BJ (cell line): Measurements from ENCODE around the gene FABP6. TPM values are rescaled to one million over a fixed set of nuclear protein-coding genes. Genes with fewer than 3 reads are reported as not detected.

Experiments
- CTCF ChIA-PET: fragments of 350-600 bp; formaldehyde crosslinking; extraction: SDS; loops from one replicate; lab custom pipeline; 2021; ENCODE audit warnings: antibody characterized with exemption, inconsistent platforms; lab: Yijun Ruan, JAX
- POLR2A ChIA-PET: fragments of 300-600 bp; sonication (Branson Sonifier 250); formaldehyde crosslinking; extraction: SDS; loops from one replicate; lab custom pipeline; 2021; ENCODE audit warnings: antibody characterized with exemption; lab: Charles Lee
- DNase-seq: peaks from one replicate; pipeline ENCODE4 v3.0.0-alpha.2; 2011; ENCODE audit warnings: low read depth
- H3K27me3 ChIP-seq: 2 replicates; pipeline ENCODE4 v1.6.0; 2011; ENCODE audit warnings: low read length; ENCODE audit not compliant: control insufficient read depth, insufficient read depth
- H3K36me3 ChIP-seq: 2 replicates; pipeline ENCODE4 v1.5.1; 2011; ENCODE audit warnings: low read length; ENCODE audit not compliant: control insufficient read depth, insufficient read depth
- H3K4me3 ChIP-seq: 2 replicates; pipeline ENCODE4 v1.5.1; 2011; ENCODE audit warnings: low read depth, mild to moderate bottlenecking, control low read depth, low read length
- polyA plus RNA-seq: library from polyadenylated mRNA; depleted of rRNA; stranded (reverse); fragments of >200 nt; gene quantifications from 2 replicates; pipeline ENCODE4 v1.2.3, GENCODE V29; 2011; rRNA removed
- TF ChIP-seq, protein P1 (sequence below): IDR thresholded peaks from 2 replicates; pipeline ENCODE4 v1.5.1; 2011; ENCODE audit warnings: low read depth, mild to moderate bottlenecking, control low read depth, inconsistent platforms, low read length, moderate library complexity; ENCODE audit not compliant: insufficient read depth

The FABP6 gene
- polyA plus RNA-seq, 1 experiment: not detected

DNA sequence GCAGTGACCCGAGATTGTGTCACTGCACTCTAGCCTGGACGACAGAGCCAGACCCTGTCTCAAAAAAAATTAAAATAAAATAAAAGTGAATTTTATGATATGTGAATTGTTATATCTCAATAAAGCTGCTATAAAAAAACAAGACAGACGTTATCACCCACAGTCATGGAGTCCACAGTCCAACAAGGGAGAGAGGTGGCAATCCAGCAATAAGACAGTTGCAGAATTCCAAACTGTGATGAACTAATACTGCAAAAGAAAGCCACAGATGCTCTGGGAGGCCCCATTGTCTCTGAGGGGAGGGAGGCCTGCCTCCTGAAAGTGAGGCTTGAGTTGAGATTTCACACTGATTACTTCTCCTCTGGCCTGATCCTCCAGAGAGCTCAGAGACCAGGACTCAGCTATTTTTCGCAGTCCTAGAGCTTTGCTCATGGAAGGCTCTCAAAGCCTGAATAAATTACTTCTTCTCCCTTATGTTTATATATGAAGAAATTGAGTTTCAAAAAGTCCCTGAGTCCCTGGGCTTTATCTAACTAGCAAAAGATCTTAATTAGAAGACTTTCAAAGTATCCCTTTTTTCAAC lies 55.1 kb downstream of the FABP6 start:
- no peak for DNase-seq
- H3K4me3 ChIP-seq: no peak overlapping the region
- no peaks in the 10 kb centered on the region; the same call in 1 of the 2 replicates for H3K27me3 ChIP-seq
- ChIA-PET POLR2A (no interaction called here), CTCF (interaction anchor here (0.8 to 1.0 kb wide), 2 partner anchors 12 kb away, joined by 3 read pairs; no protein-coding TSS in a partner anchor)
- TF ChIP-seq, protein P1, sequence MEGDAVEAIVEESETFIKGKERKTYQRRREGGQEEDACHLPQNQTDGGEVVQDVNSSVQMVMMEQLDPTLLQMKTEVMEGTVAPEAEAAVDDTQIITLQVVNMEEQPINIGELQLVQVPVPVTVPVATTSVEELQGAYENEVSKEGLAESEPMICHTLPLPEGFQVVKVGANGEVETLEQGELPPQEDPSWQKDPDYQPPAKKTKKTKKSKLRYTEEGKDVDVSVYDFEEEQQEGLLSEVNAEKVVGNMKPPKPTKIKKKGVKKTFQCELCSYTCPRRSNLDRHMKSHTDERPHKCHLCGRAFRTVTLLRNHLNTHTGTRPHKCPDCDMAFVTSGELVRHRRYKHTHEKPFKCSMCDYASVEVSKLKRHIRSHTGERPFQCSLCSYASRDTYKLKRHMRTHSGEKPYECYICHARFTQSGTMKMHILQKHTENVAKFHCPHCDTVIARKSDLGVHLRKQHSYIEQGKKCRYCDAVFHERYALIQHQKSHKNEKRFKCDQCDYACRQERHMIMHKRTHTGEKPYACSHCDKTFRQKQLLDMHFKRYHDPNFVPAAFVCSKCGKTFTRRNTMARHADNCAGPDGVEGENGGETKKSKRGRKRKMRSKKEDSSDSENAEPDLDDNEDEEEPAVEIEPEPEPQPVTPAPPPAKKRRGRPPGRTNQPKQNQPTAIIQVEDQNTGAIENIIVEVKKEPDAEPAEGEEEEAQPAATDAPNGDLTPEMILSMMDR: no peak
- no peaks in the 10 kb centered on the region for H3K36me3 ChIP-seq

DNA sequence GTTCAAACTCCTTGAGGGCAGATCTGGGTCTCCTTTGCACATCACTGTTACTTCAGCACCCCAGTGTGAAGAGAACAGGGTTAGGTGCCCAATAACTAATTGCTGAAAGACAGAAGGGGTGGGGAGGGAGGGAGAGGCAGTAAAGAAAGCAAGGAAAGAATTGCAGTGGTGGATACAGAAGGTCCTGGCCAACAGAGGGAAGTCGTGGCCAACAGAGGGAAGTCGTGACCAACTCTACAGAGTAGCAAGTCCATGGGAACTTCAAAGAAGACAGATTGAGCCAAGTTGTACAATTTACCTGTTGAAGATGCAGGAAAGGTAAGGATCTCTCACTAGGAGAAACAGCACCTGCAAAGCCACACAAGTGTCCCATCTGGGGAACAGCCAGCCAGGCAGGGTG lies 56.0 kb downstream of the FABP6 start:
- POLR2A ChIA-PET: no interaction called here
- TF ChIP-seq, protein P1: no peak
- H3K36me3 ChIP-seq: no peaks in the 10 kb centered on the region
- no peak overlapping the region for H3K4me3 ChIP-seq
- no peak for DNase-seq
- no peaks in the 10 kb centered on the region; the same call in 1 of the 2 replicates for H3K27me3 ChIP-seq
- CTCF ChIA-PET: interaction anchor here (0.8 to 1.0 kb wide), 2 partner anchors 11 to 13 kb away, joined by 3 read pairs; no protein-coding TSS in a partner anchor

DNA sequence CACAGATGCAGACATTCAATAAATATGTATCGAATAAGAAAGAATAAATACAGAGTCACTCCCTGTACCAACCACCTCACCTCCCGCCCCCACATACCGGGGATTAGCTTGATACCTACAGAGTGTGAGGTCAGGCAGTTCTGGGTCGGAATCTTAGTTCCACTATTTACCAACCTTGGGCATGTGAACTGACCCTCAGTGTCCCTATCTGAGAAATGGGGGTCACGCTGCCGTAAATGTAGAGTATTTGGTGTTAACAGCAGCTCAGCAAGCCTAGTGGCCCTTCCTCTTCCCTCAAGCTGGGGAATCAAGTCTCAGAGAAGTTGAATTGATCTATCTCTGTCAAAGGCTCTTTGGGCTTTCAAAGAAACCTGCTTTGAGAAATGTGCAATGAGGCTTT lies 57.6 kb downstream of the FABP6 start:
- Histone ChIP-seq H3K4me3 (no peak overlapping the region), H3K36me3 (no peaks in the 10 kb centered on the region), H3K27me3 (no peaks in the 10 kb centered on the region; the same call in 1 of the 2 replicates)
- no peak for DNase-seq
- TF ChIP-seq, protein P1: no peak
- CTCF ChIA-PET: no interaction called here
- POLR2A ChIA-PET: no interaction called here

DNA sequence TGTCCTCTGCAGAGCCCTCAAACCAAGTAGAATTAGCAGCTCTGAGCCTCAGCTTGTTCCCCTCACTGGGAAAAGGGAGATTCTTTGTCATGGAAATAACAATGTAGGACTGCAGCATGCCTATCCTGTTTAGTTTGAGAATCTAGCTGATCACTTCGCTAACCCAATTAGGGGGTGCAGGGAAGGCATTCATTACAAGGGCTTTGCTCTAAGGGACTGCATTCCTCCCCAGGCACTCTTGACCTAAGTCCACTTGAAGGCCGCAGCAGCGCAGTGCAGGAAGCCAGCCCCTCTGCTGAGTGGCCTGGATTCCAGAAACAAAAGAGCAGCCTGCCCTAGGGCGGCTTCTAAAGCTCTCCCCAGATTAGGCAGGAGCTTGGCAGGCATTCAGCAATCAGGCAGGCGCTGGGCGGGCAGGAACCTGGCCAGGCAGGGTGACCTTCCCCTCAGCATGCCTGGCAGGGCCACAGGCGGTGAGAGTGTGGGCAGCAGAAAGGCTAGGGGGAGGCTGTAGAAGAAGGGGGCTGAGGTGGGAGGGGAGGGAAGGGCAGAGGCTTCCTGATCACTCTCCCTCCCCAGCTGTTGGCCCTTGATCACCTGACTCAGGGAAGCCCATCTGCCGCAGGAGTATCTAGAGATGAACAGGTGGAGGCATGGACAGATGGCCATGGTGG lies 58.2 kb downstream of the FABP6 start:
- POLR2A ChIA-PET: no interaction called here
- no peak for DNase-seq
- Histone ChIP-seq H3K4me3 (no peak overlapping the region), H3K27me3 (no peaks in the 10 kb centered on the region; the same call in 1 of the 2 replicates), H3K36me3 (no peaks in the 10 kb centered on the region)
- CTCF ChIA-PET: no interaction called here
- TF ChIP-seq, protein P1: no peak

Other genes starting within 250 kb of the FABP6 start
- gene TTC1, start 220.4 kb upstream of the FABP6 start, polyA plus RNA-seq: 23.2 and 37.4 TPM in 2 replicates
- gene PWWP2A, start 110.1 kb upstream of the FABP6 start, polyA plus RNA-seq: 8.7 and 10.6 TPM in 2 replicates
- 0.23 and 0.71 TPM in 2 replicates for gene CCNJL, start 83.1 kb downstream of the FABP6 start, polyA plus RNA-seq
- gene C1QTNF2, start 141.1 kb downstream of the FABP6 start, polyA plus RNA-seq: 0.69 and 0.98 TPM in 2 replicates
- 1.6 and 2.9 TPM in 2 replicates for gene FAM200C, start 170.5 kb downstream of the FABP6 start, polyA plus RNA-seq
- 12.5 and 28.2 TPM in 2 replicates for gene SLU7, start 189.6 kb downstream of the FABP6 start, polyA plus RNA-seq
- 59.3 and 109 TPM in 2 replicates for gene PTTG1, start 192.3 kb downstream of the FABP6 start, polyA plus RNA-seq